ENCODE data around the gene GNAQ.

- no peak for TF ChIP-seq CTCF (IDR thresholded peaks at IDR 0.05)
- no peak for TF ChIP-seq POLR2A (IDR thresholded peaks at IDR 0.05)
These were observed 304.8 kb downstream of the GNAQ start for GRCh38 chr9:77726814-77727213.

Data from testis (tissue), 2 donors.